ENCODE measurements around the gene CDC42EP4.
"Not testable (repeated sequence)": the region's sequence is repeated elsewhere in the genome, so short reads cannot be mapped to it uniquely, and the experiment has no call there.

The CDC42EP4 gene

DNA sequence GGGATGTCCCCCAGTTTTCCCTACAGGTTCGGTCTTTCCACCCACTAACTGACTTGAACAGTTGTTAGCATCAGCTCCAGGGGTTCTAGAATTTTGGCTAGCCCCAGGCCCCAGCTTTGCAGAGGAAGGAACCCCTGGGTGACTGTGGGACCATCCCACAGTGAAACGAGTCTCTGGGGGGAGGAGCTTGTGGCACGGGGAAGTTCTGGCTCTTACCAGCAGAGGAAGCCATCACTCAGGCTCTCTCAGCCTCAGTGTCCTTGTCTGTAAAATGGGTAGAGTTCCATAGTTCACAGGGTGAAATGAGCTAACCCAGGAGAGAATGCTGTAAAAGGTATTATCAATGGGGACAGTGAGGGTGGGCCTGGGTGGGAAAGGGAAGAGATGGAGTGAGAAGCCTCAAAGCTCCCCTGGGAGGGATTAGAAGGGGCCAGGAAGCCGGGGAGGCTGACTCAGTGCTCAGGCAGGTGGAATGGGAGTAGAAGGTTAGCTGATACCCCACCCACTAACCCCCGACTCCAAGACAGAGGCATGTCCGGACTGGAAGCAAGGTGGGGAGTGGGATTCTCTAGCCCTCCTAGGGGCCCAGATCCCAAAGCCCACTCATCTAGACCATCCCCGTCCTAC is 30.9 kb upstream of the CDC42EP4 start:
- DNase-seq (ENCODE audit: low read depth) = no peak

DNA sequence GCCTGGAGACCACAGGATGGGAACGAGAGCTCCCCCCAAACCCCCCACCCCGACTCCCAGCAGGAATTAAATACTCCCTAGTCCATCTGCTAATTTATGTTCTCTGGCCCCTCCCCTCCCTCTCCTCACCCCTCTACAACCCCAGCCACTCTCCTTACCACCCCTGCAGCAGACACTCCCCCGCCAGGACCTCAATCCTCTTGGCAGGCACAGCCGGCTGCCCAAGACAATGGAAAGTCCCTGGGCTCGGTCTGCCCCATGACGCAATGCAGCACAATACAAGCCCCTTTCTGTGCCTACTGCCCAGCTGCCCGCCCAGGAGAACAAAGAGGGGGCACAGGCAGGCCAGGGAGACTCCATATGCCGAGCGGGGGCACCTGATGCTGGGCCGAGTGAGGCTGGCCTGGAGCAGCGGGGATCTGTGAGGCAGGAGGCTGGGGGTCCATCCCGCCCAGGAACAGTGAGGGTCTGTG is 30.3 kb upstream of the CDC42EP4 start:
- DNase-seq (ENCODE audit: low read depth) = no peak

DNA sequence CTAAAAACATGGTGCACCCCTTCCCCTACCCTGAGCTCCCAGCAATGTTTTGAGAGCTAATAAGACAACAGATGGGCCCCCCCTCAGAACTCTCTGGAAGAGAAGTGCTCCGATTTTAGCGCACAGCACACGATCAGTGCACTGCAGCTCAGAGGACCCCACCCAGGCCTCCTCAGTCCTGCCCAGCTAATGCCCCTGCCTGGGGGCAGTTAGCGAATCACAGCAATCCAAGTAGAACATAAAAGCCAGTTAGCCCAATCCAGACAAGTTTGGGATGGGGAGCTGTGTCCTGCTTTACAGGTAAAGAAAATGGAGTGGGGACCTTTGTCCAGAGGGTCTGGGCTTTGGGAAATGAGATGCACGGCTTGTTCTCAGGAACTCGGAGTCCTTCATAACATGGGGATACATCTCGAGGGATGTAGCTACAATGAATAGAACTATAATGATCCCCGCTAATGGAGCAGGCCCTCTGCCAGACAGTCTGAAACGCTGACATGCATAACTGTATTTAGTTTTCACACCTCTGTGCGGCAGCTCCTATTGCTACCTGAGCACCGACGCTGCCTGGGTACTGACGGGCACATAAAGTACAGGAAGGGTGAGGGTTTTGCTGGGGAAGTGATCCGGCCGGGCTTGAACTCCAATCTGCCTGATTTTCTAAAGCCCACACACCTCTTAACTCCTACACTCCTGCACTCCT is 29.7 kb upstream of the CDC42EP4 start:
- DNase-seq (ENCODE audit: low read depth) = no peak

DNA sequence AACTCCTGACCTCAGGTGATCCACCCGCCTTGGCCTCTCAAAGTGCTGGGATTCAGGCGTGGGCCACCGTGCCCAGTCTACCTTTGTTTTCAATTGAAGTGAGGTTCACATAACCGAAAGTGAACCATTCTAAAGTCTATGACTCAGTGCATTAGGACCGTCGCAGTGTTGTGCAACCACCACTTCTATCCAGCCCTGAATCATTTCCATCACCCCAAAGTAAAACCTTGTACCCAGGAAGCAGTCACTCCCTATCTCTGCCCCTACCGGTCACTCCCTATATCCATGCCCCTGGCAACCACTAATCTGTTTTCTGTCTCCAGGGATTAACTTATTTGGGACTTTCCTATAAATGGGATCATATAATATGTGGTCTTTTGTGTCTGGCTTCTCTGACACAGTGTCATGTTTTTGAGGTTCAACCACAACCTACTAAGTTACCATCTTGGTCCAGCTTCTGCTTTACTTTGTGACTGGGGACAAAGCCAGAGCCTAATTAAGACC is 28.3 kb upstream of the CDC42EP4 start:
- no peak for DNase-seq (ENCODE audit: low read depth)

DNA sequence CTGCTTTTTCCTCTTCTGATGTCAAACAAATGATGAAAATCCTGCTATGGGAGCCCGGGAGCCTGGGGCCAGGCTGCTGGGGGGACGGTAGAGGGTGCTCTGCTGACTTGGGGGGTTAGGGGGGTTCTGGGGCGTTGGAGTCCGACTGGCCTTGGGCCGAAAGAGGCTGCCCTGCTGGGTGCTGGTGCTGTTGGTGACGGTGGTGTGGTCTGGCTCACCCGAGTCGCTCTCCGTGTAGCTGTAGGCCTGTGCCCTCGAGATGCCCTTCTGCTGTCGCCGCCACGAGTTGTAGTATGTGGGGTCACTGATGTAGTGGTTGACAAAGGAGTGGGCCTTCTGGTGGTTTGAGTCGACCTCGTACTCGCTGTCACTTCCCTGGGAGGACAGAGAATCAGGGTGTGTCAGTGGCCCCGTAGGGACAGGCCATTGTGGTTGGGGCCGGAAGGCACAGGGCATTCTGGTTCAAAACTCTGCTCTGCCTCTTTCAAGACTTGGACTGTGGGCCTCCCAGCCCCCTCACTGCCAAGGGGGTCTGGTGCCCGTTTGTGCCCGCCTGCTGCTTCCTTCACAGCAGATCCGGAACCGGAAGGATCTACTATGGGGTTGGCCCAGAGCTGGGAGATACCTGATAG is 26.9 kb upstream of the CDC42EP4 start:
- no peak for DNase-seq (ENCODE audit: low read depth)

DNA sequence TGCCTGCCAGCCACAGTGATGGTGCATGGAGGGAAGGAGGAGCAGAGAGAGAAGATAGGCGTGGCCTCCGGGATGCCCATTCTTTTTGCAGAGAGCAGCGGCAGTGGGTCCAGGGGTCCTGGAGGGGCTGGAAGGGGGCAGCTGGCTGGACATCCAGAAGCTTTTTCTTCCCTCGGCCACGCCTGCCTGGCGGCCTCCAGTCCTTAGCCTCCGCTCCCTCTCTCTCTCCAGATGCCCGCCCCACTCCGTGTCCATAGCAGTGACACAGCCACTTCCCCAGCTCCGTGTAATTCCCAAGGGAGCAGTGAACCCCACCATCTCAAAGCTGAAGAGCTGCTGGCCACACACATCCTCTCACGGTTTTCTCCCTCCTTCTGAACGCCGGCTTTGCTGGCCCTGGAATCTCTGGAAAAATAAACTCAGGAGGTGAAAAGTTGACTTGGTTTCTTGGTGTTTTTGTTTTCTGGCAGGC is 26.3 kb upstream of the CDC42EP4 start:
- no peak for DNase-seq (ENCODE audit: low read depth)

DNA sequence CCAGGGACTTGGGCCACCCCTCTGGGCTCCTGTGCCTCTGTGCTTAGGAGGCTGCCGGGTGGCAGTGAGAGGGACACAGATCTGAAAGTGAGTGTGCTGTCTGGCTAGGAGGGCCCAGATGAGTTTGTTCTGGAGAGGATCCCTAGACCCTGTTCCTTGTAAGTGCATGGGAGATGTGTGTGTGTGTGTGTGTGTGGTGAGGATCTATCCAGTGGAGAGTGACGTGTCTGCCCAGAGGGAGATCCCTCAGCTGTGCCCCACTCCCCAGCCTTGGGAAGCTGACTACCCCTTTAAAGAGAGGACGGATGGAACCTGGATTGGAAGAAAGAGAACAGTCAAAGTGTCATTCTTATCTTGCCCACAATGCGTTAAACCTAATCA is 25.5 kb upstream of the CDC42EP4 start:
- DNase-seq (ENCODE audit: low read depth) = no peak

DNA sequence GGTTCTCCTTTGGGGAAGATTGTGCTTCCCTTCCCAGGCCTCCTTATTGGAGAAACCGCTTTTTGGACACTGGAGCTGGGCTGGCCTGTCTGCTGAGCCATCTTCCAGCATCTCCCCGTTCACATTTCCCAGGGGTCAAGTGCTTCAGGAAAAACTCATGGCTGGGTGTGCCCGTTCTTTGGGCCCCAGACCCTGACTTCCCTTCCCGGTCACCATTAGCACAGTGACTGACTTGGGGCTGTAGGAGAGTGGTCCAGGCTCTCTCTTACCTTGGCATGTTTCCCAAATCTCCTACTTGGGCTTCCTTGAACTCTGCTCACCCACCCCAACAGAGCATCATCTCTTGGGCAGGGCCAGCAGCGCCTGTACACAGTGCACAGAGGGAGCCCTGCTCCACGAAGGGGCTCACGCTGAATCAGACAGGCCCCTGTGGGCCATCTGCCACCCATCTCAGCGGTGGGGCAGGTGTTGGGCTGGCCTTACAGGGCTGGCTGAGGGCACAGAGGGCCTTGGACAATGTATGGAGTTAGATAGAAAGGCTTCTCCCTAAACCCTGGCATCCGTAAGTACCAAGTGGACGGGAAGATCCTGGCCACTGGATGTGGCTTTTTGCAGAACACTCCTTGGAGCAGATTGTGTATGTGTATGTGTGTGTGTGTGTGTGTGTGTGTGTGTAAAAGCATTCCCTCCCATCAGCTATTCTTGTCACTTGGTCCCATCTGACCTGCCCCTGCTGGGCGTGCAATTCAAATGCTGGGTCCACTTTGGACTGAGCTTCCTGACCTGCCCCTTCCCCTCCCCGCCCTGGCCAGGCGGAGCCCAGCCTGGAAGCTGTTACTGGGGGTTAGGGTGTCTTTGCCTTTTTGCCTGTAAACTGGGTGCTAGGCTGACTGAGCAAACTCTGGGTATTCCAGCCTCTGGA is 24.9 kb upstream of the CDC42EP4 start:
- DNase-seq (ENCODE audit: low read depth) = no peak

DNA sequence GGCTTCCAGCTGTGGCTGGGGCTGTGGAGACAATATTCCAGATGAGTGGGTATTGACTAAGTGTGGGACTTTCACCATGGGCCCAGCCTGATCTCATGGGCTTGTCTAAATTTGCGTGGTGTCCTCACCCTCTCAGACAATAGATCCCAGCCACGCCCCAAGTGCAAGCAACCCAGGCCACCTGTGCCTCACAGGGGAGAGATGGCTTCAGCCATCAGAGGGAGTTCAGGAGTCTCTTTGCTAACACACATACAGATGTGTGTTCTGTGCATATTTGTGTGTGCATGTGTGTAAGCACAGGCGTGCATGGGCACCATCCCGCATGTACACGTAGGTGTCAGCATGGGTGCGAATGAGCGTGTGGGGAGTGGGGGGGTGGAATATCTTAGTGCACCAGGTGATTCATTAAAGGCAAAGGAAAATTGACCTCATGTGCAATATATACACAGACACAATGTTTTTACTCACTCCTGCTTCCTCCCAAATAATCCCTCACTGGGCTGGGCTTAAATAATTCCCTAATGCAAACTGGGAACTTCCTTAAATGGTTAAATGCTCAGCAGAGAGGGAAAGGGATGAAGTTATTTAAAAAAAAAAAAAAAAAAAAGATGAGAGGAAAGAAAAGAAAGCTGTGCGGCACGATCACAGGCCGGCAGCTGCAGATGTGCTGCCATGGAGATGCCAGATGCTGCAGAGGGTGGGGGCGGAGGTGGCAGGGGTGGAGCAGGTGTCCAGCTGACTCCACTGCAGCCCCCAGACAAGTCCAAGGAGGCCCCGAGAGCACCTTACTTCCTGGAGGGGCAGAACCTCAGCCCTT is 24.0 kb upstream of the CDC42EP4 start:
- no peak for DNase-seq (ENCODE audit: low read depth)

DNA sequence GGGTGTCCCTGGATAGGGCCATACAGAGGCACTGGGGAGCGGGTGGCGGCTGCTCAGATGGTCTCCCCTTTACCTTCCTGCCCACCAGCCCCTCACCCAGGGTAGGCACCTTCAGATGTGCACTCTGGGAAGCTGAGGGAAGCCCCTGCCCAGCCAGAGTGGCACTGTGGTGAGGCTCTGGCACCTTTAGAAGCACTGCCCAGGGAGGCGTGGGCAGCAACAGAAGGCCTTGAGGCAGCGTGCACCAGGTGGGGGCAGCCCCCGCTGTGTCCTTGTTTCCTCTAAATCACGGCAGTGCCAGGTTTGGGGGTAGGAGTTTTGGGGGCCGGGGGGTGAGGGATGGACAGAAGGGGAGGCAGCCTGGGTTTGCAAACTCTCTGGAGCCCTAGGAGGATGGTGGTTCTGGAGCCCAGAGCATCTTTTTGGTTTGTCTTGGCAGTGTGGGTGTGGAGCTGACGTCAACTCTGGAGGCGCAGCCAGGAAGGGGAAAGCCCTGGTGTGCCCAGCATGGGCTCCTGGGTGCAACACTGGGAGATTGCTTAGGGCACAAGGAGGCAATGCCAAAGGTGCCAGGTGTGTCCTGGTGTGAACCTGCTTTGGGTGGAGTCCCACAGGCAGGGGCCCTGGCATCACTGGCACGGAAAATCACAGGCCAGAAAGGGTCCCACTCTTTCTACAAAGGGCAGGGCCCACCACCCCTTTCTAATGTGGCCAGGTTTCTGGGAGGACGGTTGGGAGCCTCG is 23.1 kb upstream of the CDC42EP4 start:
- DNase-seq (ENCODE audit: low read depth) = no peak

DNA sequence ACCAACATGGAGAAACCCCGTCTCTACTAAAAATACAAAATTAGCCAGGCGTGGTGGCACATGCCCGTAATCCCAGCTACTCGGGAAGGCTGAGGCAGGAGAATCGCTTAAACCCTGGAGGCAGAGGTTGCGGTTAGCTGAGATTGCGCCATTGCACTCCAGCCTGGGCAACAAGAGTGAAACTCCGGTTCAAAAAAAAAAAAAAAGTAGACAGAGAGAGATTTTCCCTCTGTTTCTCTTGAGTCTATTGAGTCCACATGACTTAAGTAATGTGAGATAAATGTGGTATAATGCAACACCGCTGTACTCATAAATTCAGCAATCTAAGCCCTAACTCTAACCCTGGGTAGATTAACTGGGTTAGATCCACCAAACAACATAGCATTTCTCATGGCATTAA is 21.6 kb upstream of the CDC42EP4 start:
- not testable (repeated sequence) for DNase-seq (ENCODE audit: low read depth)

DNA sequence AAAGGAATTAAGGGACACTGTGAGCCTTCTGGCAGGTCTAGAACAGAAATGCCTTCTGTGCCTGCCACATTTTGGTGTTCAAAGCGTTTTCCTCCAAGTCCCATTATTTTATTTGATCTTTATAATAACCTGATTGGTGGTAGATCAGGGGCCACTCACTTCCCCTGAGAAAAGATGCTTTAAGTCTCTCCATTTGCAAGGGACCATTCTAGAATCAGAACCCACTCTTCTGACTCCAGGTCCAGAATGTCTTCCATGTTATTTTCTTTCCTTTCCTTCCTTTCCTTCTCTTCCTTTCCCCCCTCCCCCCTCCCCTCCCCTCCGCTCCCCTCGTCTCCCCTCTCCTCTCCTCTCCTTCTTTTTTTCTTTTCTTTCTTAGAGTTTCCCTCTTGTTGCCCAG is 19.3 kb upstream of the CDC42EP4 start:
- no peak for DNase-seq (ENCODE audit: low read depth)

DNA sequence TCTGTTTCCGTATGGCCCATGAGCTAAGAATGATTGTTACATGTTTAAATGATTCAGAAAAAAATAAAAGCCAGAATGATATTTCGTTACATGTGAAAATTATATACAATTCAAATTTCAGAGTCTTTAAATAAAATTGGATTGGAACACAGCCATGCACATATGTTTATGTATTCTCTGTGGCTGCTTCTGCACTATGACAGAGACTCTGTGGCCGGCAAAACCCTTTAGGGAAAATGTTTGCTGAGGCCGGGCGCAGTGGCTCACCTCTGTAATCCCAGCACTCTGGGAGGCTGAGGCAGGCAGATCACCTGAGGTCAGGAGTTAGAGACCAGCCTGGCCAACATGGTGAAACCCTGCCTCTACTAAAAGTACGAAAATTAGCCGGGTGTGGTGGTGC is 15.9 kb upstream of the CDC42EP4 start:
- DNase-seq (ENCODE audit: low read depth) = no peak

DNA sequence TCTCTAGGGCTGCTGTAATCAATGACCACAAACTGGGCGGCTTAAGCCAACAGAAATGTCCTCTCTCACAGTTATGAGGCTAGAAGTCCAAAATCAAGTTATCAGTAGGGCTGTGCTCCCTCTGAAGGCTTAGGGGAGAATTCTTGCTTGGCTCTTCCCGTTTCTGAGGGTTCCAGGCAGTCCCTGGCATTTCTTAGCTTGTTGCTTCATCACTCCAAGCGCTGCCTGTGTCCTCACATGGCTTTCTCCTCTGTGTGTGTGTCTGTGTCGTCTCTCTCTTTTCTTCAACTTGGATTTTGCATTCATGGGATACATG is 13.7 kb upstream of the CDC42EP4 start:
- no peak for DNase-seq (ENCODE audit: low read depth)

DNA sequence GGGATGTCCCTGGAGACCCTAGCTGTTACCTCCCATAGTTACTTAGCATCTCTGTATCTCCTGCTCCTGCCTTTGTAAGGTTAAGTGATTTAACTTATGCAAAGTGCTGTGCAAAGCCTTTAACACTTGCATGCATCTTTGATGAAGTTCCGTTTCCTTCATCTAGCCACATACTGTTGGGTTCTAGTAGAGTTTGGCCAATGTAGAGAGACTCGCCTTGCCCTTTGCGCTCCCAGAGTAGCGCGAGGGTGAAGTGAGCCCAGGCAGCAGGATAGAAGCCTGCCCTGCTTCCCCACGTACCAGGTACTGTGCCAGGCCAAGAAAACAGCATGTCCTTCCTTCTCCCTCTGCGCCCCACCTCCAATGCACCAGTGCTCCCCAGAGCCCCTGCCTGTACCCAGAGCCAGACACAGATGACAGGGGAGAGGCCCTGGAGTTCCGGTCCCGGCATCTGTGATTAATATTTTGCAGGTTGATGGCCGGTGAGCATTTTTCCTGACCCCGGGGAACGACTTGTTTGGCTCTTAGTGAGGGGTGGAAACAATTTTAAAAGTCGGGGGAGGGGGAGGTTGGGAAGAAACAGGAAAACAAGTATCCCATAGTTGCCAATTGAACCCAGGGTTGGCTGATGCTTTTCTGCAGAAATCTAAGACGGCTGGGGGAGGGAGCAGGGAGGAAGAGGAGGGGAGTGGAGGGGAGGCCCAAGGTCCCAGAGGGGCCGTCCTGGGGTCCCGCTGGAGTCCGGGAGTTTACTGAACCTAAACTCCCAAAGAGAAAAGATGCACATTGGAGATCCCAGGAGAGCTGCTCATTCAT is 13.1 kb upstream of the CDC42EP4 start:
- no peak for DNase-seq (ENCODE audit: low read depth)

DNA sequence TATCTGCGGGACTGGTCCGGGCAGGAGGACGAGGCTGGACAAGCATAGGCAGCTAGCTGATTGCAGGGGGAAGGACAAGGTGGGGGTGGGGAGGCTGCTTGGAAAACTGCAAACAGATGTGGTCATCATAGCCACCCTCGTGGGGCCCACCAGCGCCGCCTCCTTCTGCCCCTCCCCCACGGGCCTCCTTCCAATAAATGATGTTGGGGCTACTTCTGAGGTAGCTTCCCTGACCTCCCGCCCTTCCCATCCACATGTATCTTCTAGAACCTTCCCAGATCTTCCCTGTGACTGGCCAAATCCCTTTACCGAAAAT is 12.3 kb upstream of the CDC42EP4 start:
- no peak for DNase-seq (ENCODE audit: low read depth)

DNA sequence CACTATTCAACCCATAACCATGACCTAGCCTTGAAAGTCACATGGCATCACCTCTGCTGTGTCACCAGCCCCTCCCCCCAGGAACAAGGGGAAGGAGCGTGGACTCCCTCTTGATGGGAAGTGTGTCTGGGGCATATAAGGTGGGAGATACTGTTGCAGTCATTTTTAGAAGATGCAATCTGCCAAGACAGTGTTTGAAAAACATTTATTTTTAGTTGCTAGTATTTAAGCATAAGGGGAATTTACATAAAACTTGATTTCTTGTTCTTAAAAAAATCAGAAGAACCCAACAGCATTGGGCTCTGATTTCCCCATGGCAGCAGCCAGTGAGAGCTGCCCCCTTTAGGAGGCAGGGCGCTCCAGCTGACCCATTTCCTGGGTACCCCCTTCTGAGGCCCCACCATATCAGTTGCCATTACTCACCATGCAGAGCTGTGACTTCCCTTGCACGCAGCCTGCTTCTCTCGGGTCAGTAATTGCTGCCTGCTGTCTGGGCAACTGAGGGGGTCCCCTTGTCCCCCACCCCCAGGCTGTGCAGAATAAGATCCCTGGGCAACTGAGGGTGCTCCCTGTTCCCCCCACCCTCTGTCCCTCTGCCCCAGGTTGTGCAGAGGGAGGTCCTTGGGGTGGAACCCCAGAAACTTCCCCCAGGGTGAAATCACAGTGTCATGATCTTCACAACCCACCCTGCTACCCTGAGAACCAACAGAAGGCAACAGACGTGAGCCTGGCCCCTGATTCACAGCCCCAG is 11.8 kb upstream of the CDC42EP4 start:
- no peak for DNase-seq (ENCODE audit: low read depth)

DNA sequence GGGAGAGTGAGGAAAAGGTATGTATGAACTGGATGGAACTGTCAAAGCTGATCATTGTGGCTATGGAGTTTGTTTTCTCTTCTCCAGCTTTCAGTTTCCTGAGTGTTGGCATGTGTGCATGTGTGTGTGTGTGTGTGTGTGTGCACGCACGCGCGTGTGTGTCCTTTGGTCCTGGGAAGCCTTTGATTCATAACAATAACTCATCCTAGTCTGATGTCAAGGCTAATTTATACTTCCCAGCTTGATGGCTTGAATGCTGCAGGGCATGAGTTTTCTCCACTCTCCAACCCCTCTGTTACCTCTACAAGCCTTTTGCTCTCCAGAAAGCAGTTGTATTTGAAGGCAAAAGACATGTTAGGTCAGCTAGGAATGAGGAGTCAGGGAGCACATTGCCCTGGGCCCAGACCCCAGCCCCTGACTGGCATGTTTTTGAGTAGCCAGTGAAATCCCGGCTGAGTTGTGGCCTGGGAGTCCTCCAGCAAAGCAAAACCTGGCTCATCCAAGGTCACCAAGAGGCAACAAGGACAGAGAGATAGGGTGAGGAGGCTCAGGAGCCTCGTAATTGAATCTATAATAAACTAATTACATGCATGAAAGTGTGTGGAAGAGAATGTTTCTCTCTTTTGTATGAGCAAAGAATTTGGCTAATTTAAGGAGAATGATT is 8.9 kb upstream of the CDC42EP4 start:
- no peak for DNase-seq (ENCODE audit: low read depth)

DNA sequence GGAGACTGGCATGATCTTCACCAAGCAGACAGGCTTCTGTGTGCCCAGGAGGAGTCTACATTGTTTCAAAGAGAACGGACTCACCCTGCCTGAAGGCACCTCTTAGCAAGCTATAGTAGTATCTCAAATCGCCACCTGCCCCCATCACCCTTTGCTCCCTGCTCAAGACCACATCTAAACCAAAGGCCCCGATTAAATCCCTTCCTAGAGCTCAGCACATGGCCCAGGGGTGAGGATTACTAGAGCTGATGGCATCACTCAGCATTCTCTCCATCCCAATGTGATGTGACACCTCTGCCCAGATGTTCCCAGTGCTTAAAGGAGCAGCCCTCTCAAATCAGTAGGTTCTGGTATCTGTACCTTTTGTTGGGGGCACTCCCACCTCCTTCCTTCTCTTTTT is 8.0 kb upstream of the CDC42EP4 start:
- DNase-seq (ENCODE audit: low read depth) = no peak
